Activated CD8-positive, alpha-beta memory T cell treated with anti-CD3 and anti-CD28 coated beads, Interleukin-2, amount 50 U/mL, for 48 hours (primary cell): ENCODE results near the gene ACTG1.
A peak's percentile ranks its signal among the peaks of the same experiment; 100 is the strongest.

Source experiments
- DNase-seq: peaks from one replicate; pipeline ENCODE4 v3.0.0-alpha.2; 2020

ACTG1 gene

GRCh38 chr17:81515530-81516041 lies 3.0 kb upstream of the ACTG1 start:
- no peak for DNase-seq

- DNase-seq = peak; percentile 85
These were observed 2.3 kb upstream of the ACTG1 start for GRCh38 chr17:81514739-81515529.

GRCh38 chr17:81514489-81514738 lies 1.8 kb upstream of the ACTG1 start:
- no peak for DNase-seq

GRCh38 chr17:81513753-81514488 lies 1.3 kb upstream of the ACTG1 start:
- peak; percentile 81 for DNase-seq

- peak; percentile 87 for DNase-seq
These were observed 763 bp upstream of the ACTG1 start for GRCh38 chr17:81513372-81513752.

- DNase-seq = peak; percentile 79
These were observed 616 bp downstream of the ACTG1 start for GRCh38 chr17:81511804-81512561.

- no peak for DNase-seq
These were observed 1.1 kb downstream of the ACTG1 start for GRCh38 chr17:81511554-81511803.

GRCh38 chr17:81510785-81511553 lies 1.6 kb downstream of the ACTG1 start:
- DNase-seq = peak; percentile 72

GRCh38 chr17:81509972-81510784 lies 2.4 kb downstream of the ACTG1 start:
- DNase-seq = peak; percentile 61

- DNase-seq = peak; percentile 69
These were observed 3.2 kb downstream of the ACTG1 start for GRCh38 chr17:81509207-81509971.

GRCh38 chr17:81508639-81509206 lies 3.9 kb downstream of the ACTG1 start:
- DNase-seq = peak; percentile 68

- DNase-seq = no peak
These were observed 9.0 kb downstream of the ACTG1 start for GRCh38 chr17:81503619-81504018.

- no peak for DNase-seq
These were observed 10.1 kb downstream of the ACTG1 start for GRCh38 chr17:81502471-81503017.

- DNase-seq = no peak
These were observed 12.6 kb downstream of the ACTG1 start for GRCh38 chr17:81500047-81500446.

GRCh38 chr17:81499601-81499970 lies 13.0 kb downstream of the ACTG1 start:
- DNase-seq = no peak

GRCh38 chr17:81498953-81499600 lies 13.5 kb downstream of the ACTG1 start:
- no peak for DNase-seq

- DNase-seq = no peak
These were observed 17.8 kb downstream of the ACTG1 start for GRCh38 chr17:81494626-81495377.

- DNase-seq = no peak
These were observed 19.2 kb downstream of the ACTG1 start for GRCh38 chr17:81493198-81494038.

- no peak for DNase-seq
These were observed 19.9 kb downstream of the ACTG1 start for GRCh38 chr17:81492706-81493105.
